Hypothalamus (tissue), 51 donors: ENCODE measurements around the gene LTBP2.
"Not testable (repeated sequence)": the region's sequence is repeated elsewhere in the genome, so short reads cannot be mapped to it uniquely, and the experiment has no call there.

Experiments
- DNase-seq, 51 donors: peaks; one replicate each; lab custom pipeline; 2025; lab: John Stamatoyannopoulos, UW

Gene LTBP2

GRCh38 chr14:74558655-74559054 is 53.4 kb downstream of the LTBP2 start:
- DNase-seq, result no peak

GRCh38 chr14:74557691-74558090 is 54.3 kb downstream of the LTBP2 start:
- DNase-seq, result no peak

- DNase-seq, result no peak
Observed at GRCh38 chr14:74555476-74556050, 56.5 kb downstream of the LTBP2 start.

GRCh38 chr14:74554742-74555362 is 57.2 kb downstream of the LTBP2 start:
- DNase-seq, result no peak

GRCh38 chr14:74552623-74553022 is 59.4 kb downstream of the LTBP2 start:
- DNase-seq, result peak in 9 of 51 donors; percentile 9 to 22 (median 17)

GRCh38 chr14:74551431-74552371 is 60.3 kb downstream of the LTBP2 start:
- peak in 23 of 51 donors; percentile 5 to 64 (median 30) for DNase-seq

GRCh38 chr14:74551001-74551400 is 61.0 kb downstream of the LTBP2 start:
- no peak for DNase-seq

- no peak for DNase-seq
Observed at GRCh38 chr14:74550071-74550470, 62.0 kb downstream of the LTBP2 start.

GRCh38 chr14:74549588-74549987 is 62.4 kb downstream of the LTBP2 start:
- DNase-seq, result no peak

- no peak for DNase-seq
Observed at GRCh38 chr14:74548881-74549280, 63.2 kb downstream of the LTBP2 start.

- no peak for DNase-seq
Observed at GRCh38 chr14:74547331-74547927, 64.6 kb downstream of the LTBP2 start.

GRCh38 chr14:74546416-74546815 is 65.6 kb downstream of the LTBP2 start:
- no peak for DNase-seq

- DNase-seq, result no peak
Observed at GRCh38 chr14:74545386-74545785, 66.7 kb downstream of the LTBP2 start.

GRCh38 chr14:74543771-74544438 is 68.1 kb downstream of the LTBP2 start:
- DNase-seq, result no peak

GRCh38 chr14:74542056-74542685 is 69.9 kb downstream of the LTBP2 start:
- DNase-seq, result no peak

GRCh38 chr14:74541225-74541624 is 70.8 kb downstream of the LTBP2 start:
- DNase-seq, result no peak

- DNase-seq, result no peak
Observed at GRCh38 chr14:74539503-74539902, 72.5 kb downstream of the LTBP2 start.

GRCh38 chr14:74538411-74539391 is 73.3 kb downstream of the LTBP2 start:
- no peak for DNase-seq

- DNase-seq, result not testable (repeated sequence)
Observed at GRCh38 chr14:74536336-74536735, 75.7 kb downstream of the LTBP2 start.
